ENCODE results near the gene PRMT2. TPM values are rescaled to one million over a fixed set of nuclear protein-coding genes. Genes with fewer than 3 reads are reported as not detected.

The PRMT2 gene
- total RNA-seq, 1 donor: 164 TPM

Other genes starting within 250 kb of the PRMT2 start
- gene DIP2A, start 176.8 kb upstream of the PRMT2 start, total RNA-seq: 25.1 and 32.0 TPM in 2 replicates
- gene S100B, start 30.6 kb upstream of the PRMT2 start, total RNA-seq: not detected in 2 replicates

All from fibroblast of villous mesenchyme (primary cell).